GM12872 (cell line): Measurements from ENCODE around the gene HGFAC.

ENCODE experiments used
- TF ChIP-seq, protein P1 (sequence below): IDR thresholded peaks from 3 replicates; pipeline ENCODE4 v1.5.1; 2011; ENCODE audit warnings: low read depth, mild to moderate bottlenecking, low read length, moderate library complexity; ENCODE audit not compliant: insufficient read depth

HGFAC gene

DNA sequence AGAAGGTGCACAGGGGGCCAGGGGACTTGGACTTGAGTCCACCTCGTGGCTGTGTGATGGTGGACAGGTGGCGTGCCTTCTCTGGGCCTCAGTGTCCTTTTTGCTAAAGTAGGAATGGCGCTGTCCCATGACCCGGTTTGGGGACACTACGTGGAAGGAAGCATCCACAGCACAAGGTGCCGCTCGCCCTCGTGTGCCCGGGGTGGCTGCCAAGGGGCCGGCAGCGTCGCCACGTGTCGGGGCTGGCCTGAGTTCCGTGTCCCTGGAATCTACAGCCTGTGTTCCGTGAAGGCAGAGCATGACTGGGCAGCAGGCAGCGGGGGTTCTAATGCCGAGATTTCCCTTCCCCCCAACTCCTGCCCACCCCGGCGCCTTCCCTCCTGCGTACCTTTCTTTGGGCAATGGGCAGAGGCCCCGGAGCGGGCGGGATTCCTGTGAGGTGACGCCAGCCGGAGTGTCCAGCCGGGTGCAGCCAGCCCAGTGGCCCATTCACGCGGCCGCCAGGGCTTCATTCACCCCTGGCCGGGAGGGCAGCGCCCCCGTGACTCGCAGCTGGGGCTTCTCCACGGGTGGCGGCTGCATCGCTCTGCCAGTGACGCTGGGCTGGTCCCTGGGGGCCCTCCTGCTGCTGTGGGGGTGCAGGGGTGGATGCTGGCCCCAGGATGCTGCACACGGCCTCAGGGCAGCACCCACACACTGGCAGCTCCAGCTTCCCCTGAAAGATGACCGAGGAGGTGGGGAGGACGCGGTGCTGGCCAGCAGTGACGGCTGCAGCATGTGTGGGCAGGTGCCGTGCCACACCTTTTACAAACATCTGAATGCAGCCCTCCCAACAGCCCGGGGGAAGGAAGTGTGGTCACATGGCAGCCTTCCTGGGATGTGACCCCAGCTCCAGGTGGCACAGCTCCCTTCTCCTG lies 42.5 kb downstream of the HGFAC start:
- TF ChIP-seq, protein P1, sequence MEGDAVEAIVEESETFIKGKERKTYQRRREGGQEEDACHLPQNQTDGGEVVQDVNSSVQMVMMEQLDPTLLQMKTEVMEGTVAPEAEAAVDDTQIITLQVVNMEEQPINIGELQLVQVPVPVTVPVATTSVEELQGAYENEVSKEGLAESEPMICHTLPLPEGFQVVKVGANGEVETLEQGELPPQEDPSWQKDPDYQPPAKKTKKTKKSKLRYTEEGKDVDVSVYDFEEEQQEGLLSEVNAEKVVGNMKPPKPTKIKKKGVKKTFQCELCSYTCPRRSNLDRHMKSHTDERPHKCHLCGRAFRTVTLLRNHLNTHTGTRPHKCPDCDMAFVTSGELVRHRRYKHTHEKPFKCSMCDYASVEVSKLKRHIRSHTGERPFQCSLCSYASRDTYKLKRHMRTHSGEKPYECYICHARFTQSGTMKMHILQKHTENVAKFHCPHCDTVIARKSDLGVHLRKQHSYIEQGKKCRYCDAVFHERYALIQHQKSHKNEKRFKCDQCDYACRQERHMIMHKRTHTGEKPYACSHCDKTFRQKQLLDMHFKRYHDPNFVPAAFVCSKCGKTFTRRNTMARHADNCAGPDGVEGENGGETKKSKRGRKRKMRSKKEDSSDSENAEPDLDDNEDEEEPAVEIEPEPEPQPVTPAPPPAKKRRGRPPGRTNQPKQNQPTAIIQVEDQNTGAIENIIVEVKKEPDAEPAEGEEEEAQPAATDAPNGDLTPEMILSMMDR: no peak

DNA sequence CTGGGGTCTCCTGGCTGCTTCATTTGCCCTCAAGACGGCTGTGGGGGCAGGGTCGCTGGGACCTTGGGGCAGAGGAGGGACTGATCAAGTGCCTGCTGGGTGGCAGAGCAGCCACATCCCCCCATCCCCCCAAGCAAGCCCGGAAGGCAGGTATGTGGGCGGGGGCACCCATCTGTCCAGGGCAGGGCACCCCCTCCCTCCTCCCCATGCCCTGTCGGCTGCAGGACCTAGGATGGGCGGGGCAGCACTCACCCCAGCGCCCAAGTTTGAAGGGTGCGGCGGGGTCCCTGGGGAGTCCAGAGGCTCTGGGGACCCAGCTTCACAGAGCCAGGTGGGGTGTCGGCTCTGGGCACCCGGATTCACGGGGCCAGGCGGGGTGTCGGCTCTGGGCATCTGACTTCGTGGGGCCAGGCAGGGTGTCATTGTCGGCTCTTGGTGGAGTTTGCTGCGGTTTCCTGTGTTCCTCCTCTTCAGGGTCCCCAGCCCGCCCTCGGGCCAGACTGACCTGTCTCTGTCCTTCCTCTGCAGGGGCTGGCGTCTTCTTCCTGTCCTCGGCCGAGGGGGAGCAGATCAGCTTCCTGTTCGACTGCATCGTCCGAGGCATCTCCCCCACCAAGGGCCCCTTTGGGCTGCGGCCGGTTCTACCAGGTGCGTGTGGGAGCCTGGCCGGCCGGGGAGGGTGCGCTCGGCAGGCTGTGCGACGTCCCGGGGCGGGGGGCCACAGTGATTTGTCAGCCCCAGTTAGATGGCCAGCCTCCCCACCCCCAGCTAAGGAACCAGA lies 43.4 kb downstream of the HGFAC start:
- TF ChIP-seq, protein P1: no peak

DNA sequence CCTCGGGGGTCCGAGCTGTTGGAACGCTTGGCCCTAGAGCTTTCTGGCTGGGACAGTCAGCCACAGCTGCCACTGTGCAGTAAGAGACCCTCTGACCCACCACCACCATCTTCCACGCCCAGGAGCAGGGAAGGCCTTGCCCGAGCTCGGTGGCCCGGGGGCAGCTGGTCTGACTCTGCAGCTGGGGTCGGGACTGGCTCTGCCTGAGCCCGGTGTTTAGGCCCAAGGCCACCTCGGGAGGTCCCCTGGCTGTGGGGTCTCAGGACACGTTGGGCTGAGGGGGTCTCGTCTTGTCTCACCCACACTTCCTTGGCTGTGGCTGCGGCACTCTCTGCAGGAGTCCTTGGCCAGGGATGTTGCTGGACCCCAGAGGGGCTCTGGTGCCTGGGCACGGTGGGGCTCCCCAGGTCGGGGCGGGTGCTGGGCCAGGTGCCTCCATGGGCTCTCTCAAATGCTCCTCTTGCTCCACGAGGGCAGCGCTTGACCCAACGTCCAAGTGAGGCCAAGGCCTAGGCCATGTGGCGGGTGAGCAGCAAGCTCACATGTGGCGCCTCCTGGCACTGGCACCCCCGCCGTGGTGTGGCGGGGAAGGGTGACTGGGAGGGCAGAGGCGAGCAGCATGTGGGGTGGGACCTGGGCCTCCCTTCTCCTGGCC lies 44.2 kb downstream of the HGFAC start:
- TF ChIP-seq, protein P1: no peak

DNA sequence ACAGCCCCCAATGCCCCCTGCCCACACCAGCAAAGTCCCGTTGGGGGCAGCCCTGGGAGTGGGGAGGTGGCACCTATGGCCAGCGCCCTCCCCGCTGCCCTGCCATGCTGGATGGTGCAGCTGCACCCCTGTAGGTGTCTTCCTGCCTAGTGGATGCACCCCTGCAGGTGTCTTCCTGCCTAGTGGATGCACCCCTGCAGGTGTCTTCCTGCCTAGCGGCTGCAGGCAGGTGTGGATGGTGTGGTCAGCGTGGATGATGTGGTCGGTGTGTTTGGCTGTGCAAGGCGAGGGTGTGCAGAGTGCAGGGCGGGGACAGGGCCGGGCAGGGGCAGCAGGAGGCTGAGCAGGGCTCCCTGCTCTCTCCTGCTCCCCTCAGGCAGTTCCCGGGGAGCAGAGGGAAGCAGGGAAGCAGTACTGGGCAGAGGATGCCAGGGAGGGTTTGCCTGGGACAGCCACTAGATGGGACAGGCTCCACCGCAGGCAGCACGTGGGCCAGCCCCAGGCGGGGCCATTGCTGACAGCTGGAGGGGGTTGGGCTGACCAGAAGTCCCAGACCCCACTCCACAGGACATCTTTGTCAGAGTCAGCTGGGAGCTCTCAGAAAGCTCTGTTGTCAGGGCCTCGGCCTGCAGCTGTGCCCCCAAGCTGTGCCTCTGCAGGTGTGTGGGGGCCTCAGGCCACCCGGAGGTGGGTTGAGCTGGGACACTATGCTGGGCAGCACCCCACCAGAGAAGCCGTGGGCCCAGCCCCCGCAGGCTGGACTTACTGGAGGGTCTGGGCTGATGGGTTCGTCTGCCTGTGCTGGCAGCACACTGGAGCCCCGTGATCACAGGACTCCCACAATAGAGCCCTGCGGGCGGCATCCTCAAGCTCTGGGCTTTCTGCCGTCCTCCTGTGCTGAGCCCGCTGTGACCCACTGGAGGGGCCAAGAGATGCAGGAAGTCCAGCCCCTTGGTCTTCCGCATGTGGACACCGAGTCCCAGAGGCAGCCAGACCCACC lies 45.1 kb downstream of the HGFAC start:
- TF ChIP-seq, protein P1: no peak

DNA sequence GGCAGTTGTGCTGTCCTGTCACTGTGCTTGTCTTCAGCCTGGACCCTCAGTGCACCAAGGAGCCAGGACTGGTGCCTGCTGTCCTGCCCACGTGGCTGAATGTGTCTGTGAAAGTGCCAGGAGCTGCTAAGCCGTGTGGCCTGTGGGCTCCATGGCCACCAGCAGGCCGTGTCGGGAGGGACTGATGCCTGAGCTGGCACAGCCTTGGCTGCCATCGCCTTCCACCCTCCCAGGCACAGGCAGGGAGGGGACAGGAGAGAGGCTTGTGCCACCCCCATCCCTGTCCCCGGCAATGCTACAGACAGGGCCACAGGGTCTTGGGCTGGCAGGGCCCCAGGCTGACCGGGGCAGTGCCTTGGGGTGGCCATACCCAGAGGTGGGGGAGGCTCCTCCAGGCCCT lies 46.1 kb downstream of the HGFAC start:
- TF ChIP-seq, protein P1: no peak

DNA sequence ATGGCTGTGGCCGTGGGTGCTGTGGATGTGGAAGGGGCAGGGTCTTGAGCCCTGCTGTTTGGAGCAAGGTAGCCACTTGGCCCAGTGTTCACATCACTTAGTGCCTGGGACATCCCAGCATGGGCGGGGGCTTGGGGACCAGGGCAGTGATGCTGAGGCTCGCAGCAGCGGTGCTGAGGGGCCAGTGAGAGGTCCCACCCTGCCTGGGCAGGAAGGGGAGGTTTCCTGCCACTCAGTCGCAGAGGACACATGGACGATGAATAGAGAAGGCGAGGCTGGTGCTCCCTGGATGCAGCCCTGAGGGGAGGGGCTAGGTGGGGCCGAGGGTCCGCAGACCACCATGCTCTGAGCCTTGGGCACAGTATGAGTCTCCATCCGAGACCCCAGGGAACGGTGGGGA lies 47.1 kb downstream of the HGFAC start:
- TF ChIP-seq, protein P1: no peak
